Mesenchymal stem cell (in vitro differentiated cells and primary cell): ENCODE measurements around the gene FILIP1L.

Experiments
- DNase-seq: peaks from one replicate; pipeline ENCODE4 v3.0.0-alpha.2; 2013
- H2AFZ ChIP-seq: one replicate; pipeline ENCODE4 v1.6.1; 2013; ENCODE audit warnings: low read depth, mild to moderate bottlenecking, control low read depth, inconsistent platforms, low read length, moderate library complexity
- H2AK5ac ChIP-seq: 2 replicates; pipeline ENCODE4 v1.6.1; 2013; ENCODE audit warnings: low read length, moderate library complexity, mild to moderate bottlenecking, inconsistent platforms; ENCODE audit not compliant: severe bottlenecking
- H2BK120ac ChIP-seq: one replicate; pipeline ENCODE4 v1.6.1; 2013; ENCODE audit warnings: low read depth, mild to moderate bottlenecking, inconsistent platforms, low read length, moderate library complexity
- H2BK12ac ChIP-seq, 2 experiments: one replicate each; pipeline ENCODE4 v1.6.1; 2013; ENCODE audit warnings: inconsistent platforms in 2 of 2, low read length in 2 of 2, mild to moderate bottlenecking in 2 of 2, moderate library complexity in 2 of 2, control low read depth in 1 of 2
- H2BK15ac ChIP-seq: one replicate; pipeline ENCODE4 v1.6.1; 2013; ENCODE audit warnings: mild to moderate bottlenecking, low read depth, inconsistent platforms; ENCODE audit not compliant: poor library complexity, severe bottlenecking
- H2BK5ac ChIP-seq: 2 replicates; pipeline ENCODE4 v1.6.1; 2013; ENCODE audit warnings: low read depth, mild to moderate bottlenecking, low read length, control low read depth, inconsistent platforms; ENCODE audit not compliant: poor library complexity, severe bottlenecking
- H3K14ac ChIP-seq, 2 experiments: one replicate each; pipeline ENCODE4 v1.6.1; 2013; ENCODE audit warnings: inconsistent platforms in 2 of 2, low read length in 2 of 2, control low read depth in 1 of 2, mild to moderate bottlenecking in 1 of 2, moderate library complexity in 1 of 2
- H3K18ac ChIP-seq, 2 experiments: one replicate each; pipeline ENCODE4 v1.6.1; 2013; ENCODE audit warnings: inconsistent platforms in 2 of 2, low read length in 2 of 2, control low read depth in 1 of 2, low read depth in 1 of 2, mild to moderate bottlenecking in 1 of 2
- H3K23ac ChIP-seq, 2 experiments: one replicate each; pipeline ENCODE4 v1.6.1; 2013; ENCODE audit warnings: inconsistent platforms in 2 of 2, low read length in 2 of 2, mild to moderate bottlenecking in 2 of 2, moderate library complexity in 2 of 2, control low read depth in 1 of 2
- H3K27ac ChIP-seq: 2 replicates; pipeline ENCODE4 v1.5.1; 2013; ENCODE audit warnings: mild to moderate bottlenecking, moderate library complexity, low read length, control low read depth, inconsistent platforms; ENCODE audit not compliant: poor library complexity, severe bottlenecking
- H3K27me3 ChIP-seq, 2 experiments: 2 replicates each; pipeline versions ENCODE4 v1.6.1 to v1.7.0; 2013; ENCODE audit warnings: low read length in 2 of 2, mild to moderate bottlenecking in 2 of 2, moderate library complexity in 2 of 2, control low read depth in 1 of 2, inconsistent platforms in 1 of 2; ENCODE audit not compliant: control insufficient read depth in 1 of 2, insufficient read depth in 1 of 2
- H3K36me3 ChIP-seq, 2 experiments: 2 replicates each; pipeline versions ENCODE4 v1.6.1 to v1.7.0; 2013; ENCODE audit warnings: low read length in 2 of 2, control low read depth in 1 of 2, inconsistent platforms in 1 of 2, low read depth in 1 of 2, mild to moderate bottlenecking in 1 of 2; ENCODE audit not compliant: insufficient read depth in 2 of 2, control insufficient read depth in 1 of 2
- H3K4ac ChIP-seq, 2 experiments: one replicate each; pipeline ENCODE4 v1.6.1; 2013; ENCODE audit warnings: inconsistent platforms in 2 of 2, low read length in 2 of 2, mild to moderate bottlenecking in 2 of 2, moderate library complexity in 2 of 2, control low read depth in 1 of 2, low read depth in 1 of 2
- H3K4me1 ChIP-seq: 2 replicates; pipeline ENCODE4 v1.6.1; 2013; ENCODE audit warnings: low read depth, low read length, control low read depth; ENCODE audit not compliant: control insufficient read depth, insufficient read depth
- H3K4me2 ChIP-seq: 2 replicates; pipeline ENCODE4 v1.6.1; 2013; ENCODE audit warnings: low read length, mild to moderate bottlenecking, inconsistent platforms; ENCODE audit not compliant: poor library complexity, severe bottlenecking
- H3K4me3 ChIP-seq, 2 experiments: 2 replicates each; pipeline versions ENCODE4 v1.5.1 to v1.7.0; 2013; ENCODE audit warnings: low read length in 2 of 2, mild to moderate bottlenecking in 2 of 2, control low read depth in 1 of 2, low read depth in 1 of 2; ENCODE audit not compliant: insufficient read depth in 1 of 2
- H3K79me1 ChIP-seq: replicated peaks from 2 replicates; pipeline ENCODE4 v1.6.1; 2013; ENCODE audit warnings: mild to moderate bottlenecking, control low read depth, low read length, inconsistent platforms; ENCODE audit not compliant: poor library complexity, severe bottlenecking
- H3K9ac ChIP-seq: 2 replicates; pipeline ENCODE4 v1.7.0; 2013; ENCODE audit warnings: mild to moderate bottlenecking, low read length, moderate library complexity
- H3K9me3 ChIP-seq: 2 replicates; pipeline ENCODE4 v1.7.0; 2013; ENCODE audit warnings: mild to moderate bottlenecking, low read length; ENCODE audit not compliant: control insufficient read depth
- H4K8ac ChIP-seq: one replicate; pipeline ENCODE4 v1.6.1; 2013; ENCODE audit warnings: inconsistent platforms, mild to moderate bottlenecking, low read length, moderate library complexity
- H4K91ac ChIP-seq: one replicate; pipeline ENCODE4 v1.6.1; 2013; ENCODE audit warnings: mild to moderate bottlenecking, low read length, inconsistent platforms
- WGBS: methylation state at CpG from one replicate; pipeline ENCODE4 v1.1.7; 2013; ENCODE audit warnings: mixed read lengths; 5-methylcytosine and 5-hydroxymethylcytosine counted together

The FILIP1L gene

GRCh38 chr3:99934975-99935797 lies 179.1 kb downstream of the FILIP1L start:
- H3K27ac ChIP-seq, result no peak overlapping the region
- H3K9ac ChIP-seq, result peak overlapping the region; percentile 53
- no peaks in the 10 kb centered on the region for H3K9me3 ChIP-seq
- no peak overlapping the region for H3K14ac ChIP-seq
- H3K79me1 ChIP-seq, result peaks cover 2% of the 10 kb centered on the region
- H2BK12ac ChIP-seq, result no peak overlapping the region
- H3K18ac ChIP-seq, result no peak overlapping the region
- no peak overlapping the region for H3K23ac ChIP-seq
- no peak overlapping the region for H2AK5ac ChIP-seq
- H2BK15ac ChIP-seq, result no peak overlapping the region
- no peak overlapping the region for H2AFZ ChIP-seq
- H3K27me3 ChIP-seq, result no peaks in the 10 kb centered on the region
- no peak overlapping the region for H3K4ac ChIP-seq
- peak; percentile 64 for DNase-seq
- H4K8ac ChIP-seq, result no peak overlapping the region
- H3K36me3 ChIP-seq, result no peaks in the 10 kb centered on the region
- H2BK120ac ChIP-seq, result no peak overlapping the region
- H3K4me2 ChIP-seq, result no peak overlapping the region
- H2BK5ac ChIP-seq, result no peak overlapping the region
- H3K4me1 ChIP-seq, result peaks cover 3% of the 10 kb centered on the region
- 68% methylated on average over 4 of the region's 4 CpGs for WGBS
- no peak overlapping the region for H3K4me3 ChIP-seq
- H4K91ac ChIP-seq, result no peak overlapping the region

DNA sequence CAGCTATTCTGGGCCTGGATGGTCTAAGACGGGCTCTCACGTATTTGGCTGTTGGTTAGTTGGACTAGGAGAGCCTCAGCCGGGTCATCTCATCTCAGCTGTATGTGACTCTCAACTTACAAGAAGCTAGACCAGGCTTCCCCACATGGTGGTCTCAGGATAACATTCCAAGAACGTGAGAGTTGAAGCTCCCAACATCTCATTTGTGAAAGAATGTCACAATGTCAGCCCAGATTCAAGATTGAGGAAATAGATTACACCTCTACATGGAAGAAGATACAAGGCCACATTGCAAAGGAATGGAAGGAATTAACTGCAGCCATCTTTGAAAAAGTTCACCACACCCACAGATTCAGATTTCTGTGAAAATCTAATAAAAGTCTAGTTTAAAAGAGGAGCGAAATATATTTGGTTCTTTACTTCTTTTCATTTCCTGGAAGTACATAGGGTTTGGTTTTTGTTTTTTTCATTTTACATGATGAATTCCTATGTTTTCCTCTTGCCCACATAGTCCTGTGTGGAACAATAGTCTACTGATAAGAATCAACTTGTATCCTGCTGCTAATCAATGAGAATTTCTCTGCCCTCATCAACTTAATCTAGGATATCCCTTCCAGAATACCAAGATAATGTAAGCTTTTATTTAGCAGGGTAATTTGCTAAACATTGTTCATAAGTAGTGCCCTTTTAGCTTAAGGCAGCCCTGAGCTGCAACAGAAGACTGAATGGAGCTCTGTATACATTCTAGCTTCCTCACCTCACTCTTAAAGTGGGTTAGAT lies 180.1 kb downstream of the FILIP1L start:
- H2BK120ac ChIP-seq, result no peak overlapping the region
- no peak overlapping the region for H3K4me2 ChIP-seq
- H2AK5ac ChIP-seq, result no peak overlapping the region
- H3K4me3 ChIP-seq, result no peak overlapping the region
- no peak overlapping the region for H2BK15ac ChIP-seq
- H2BK12ac ChIP-seq, result no peak overlapping the region
- 98% methylated on average over 4 of the region's 5 CpGs for WGBS
- H3K27ac ChIP-seq, result no peak overlapping the region
- peaks cover 6% of the 10 kb centered on the region for H3K4me1 ChIP-seq
- H3K27me3 ChIP-seq, result no peaks in the 10 kb centered on the region
- no peak overlapping the region for H3K4ac ChIP-seq
- no peak overlapping the region for H3K23ac ChIP-seq
- H2AFZ ChIP-seq, result no peak overlapping the region
- peaks cover 2% of the 10 kb centered on the region for H3K79me1 ChIP-seq
- H3K9ac ChIP-seq, result no peak overlapping the region
- H4K8ac ChIP-seq, result no peak overlapping the region
- DNase-seq, result no peak
- no peak overlapping the region for H4K91ac ChIP-seq
- peak overlapping the region in 1 of 2 experiments; percentile 21 for H3K18ac ChIP-seq
- H2BK5ac ChIP-seq, result peak overlapping the region; percentile 1
- no peak overlapping the region for H3K14ac ChIP-seq
- no peaks in the 10 kb centered on the region for H3K9me3 ChIP-seq
- no peaks in the 10 kb centered on the region for H3K36me3 ChIP-seq

GRCh38 chr3:99931059-99931458 lies 183.2 kb downstream of the FILIP1L start:
- H3K79me1 ChIP-seq, result peaks cover 6% of the 10 kb centered on the region
- no peak overlapping the region for H3K27ac ChIP-seq
- no peak overlapping the region for H2BK120ac ChIP-seq
- H3K36me3 ChIP-seq, result no peaks in the 10 kb centered on the region
- peaks cover 5% of the 10 kb centered on the region for H3K4me1 ChIP-seq
- no CpG with 5 or more reads among the region's 1 CpG for WGBS
- H4K91ac ChIP-seq, result no peak overlapping the region
- H3K4me3 ChIP-seq, result no peak overlapping the region
- H3K18ac ChIP-seq, result no peak overlapping the region
- H3K9ac ChIP-seq, result no peak overlapping the region
- H3K4me2 ChIP-seq, result no peak overlapping the region
- no peak overlapping the region for H4K8ac ChIP-seq
- no peak overlapping the region for H2AK5ac ChIP-seq
- H3K27me3 ChIP-seq, result no peaks in the 10 kb centered on the region
- no peaks in the 10 kb centered on the region for H3K9me3 ChIP-seq
- H2AFZ ChIP-seq, result no peak overlapping the region
- no peak overlapping the region for H3K23ac ChIP-seq
- H2BK15ac ChIP-seq, result no peak overlapping the region
- DNase-seq, result no peak
- H3K14ac ChIP-seq, result no peak overlapping the region
- H3K4ac ChIP-seq, result no peak overlapping the region
- no peak overlapping the region for H2BK5ac ChIP-seq
- H2BK12ac ChIP-seq, result no peak overlapping the region

DNA sequence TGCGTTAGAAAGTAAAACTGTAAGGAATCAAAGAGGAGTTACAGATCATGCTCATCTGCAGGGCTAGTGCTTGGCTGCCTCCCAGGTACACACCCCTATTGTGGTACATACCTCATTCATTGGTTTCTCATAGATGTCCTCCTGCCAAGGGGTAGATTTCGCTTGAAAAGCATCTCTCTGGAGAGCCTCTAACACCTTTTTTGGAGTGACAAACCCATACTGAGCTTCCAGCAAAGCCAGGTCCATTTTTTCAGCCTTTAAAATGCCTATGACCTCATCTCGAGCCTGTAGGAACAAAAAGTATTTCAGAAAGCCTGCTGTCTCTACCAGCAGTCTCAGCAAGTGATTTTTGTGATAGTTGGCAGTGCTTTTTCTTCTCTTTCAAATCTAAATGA lies 184.6 kb downstream of the FILIP1L start:
- H3K36me3 ChIP-seq, result no peaks in the 10 kb centered on the region
- peaks cover 6% of the 10 kb centered on the region for H3K79me1 ChIP-seq
- H4K91ac ChIP-seq, result no peak overlapping the region
- peak overlapping the region; percentile 68 for H3K9ac ChIP-seq
- H3K4me1 ChIP-seq, result peaks cover 5% of the 10 kb centered on the region
- no peak overlapping the region for H2BK120ac ChIP-seq
- H2BK12ac ChIP-seq, result no peak overlapping the region
- no peak overlapping the region for H2BK5ac ChIP-seq
- WGBS, result 73% methylated on average over 3 of the region's 3 CpGs
- peak overlapping the region in 1 of 2 experiments; percentile 5 for H3K18ac ChIP-seq
- H3K14ac ChIP-seq, result no peak overlapping the region
- no peak overlapping the region for H3K4ac ChIP-seq
- H3K27ac ChIP-seq, result no peak overlapping the region
- no peak overlapping the region for H2BK15ac ChIP-seq
- H3K9me3 ChIP-seq, result no peaks in the 10 kb centered on the region
- H2AK5ac ChIP-seq, result no peak overlapping the region
- no peak overlapping the region for H3K4me2 ChIP-seq
- H4K8ac ChIP-seq, result no peak overlapping the region
- no peak for DNase-seq
- no peak overlapping the region for H3K23ac ChIP-seq
- H3K4me3 ChIP-seq, result peak overlapping the region in 1 of 2 experiments; percentile 68
- H2AFZ ChIP-seq, result no peak overlapping the region
- H3K27me3 ChIP-seq, result no peaks in the 10 kb centered on the region
